Esophagus muscularis mucosa (tissue), 4 donors: ENCODE data around the gene MRPS24. TPM values are rescaled to one million over a fixed set of nuclear protein-coding genes. Genes with fewer than 3 reads are reported as not detected.

Source experiments
- DNase-seq: peaks from one replicate; pipeline ENCODE4 v3.0.0-alpha.2; 2017; ENCODE audit errors: extremely low spot score
- H3K27ac ChIP-seq, 4 donors: fragments of 200-600 bp; sonication (generic); replicated peaks in 1 of 4; 1 replicate in 3 of 4; 2 replicates in 1 of 4; pipeline ENCODE4 v1.5.1; 2016 to 2019; ENCODE audit warnings: mild to moderate bottlenecking in 1 of 4
- H3K27me3 ChIP-seq, 4 donors: fragments of 200-600 bp; sonication (generic); one replicate each; pipeline versions ENCODE4 v1.5.1 to v1.6.0; 2016 to 2019
- H3K36me3 ChIP-seq, 4 donors: fragments of 200-600 bp; sonication (generic); one replicate each; pipeline ENCODE4 v1.5.1; 2016 to 2019
- H3K4me1 ChIP-seq, 4 donors: fragments of 200-600 bp; sonication (generic); one replicate each; pipeline ENCODE4 v1.5.1; 2016 to 2019
- H3K4me3 ChIP-seq, 4 donors: fragments of 200-600 bp; sonication (generic); 1 replicate in 2 of 4; 2 replicates in 2 of 4; pipeline ENCODE4 v1.5.1; 2016 to 2019; ENCODE audit warnings: mild to moderate bottlenecking in 4 of 4, moderate library complexity in 1 of 4
- H3K9me3 ChIP-seq, 4 donors: fragments of 200-600 bp; sonication (generic); 1 replicate in 3 of 4; 2 replicates in 1 of 4; pipeline ENCODE4 v1.5.1; 2016 to 2019
- EP300 ChIP-seq: sonication (generic); formaldehyde crosslinking; IDR thresholded peaks from one replicate; pipeline ENCODE4 v1.6.1; 2017; ENCODE audit warnings: antibody characterized with exemption
- POLR2A ChIP-seq: fragments of 450-650 bp; IDR thresholded peaks from one replicate; pipeline ENCODE4 v1.6.1; 2017; ENCODE audit warnings: antibody characterized with exemption, moderate library complexity, mild to moderate bottlenecking, low read depth
- POLR2AphosphoS5 ChIP-seq, 2 donors: sonication (generic); formaldehyde crosslinking; IDR thresholded peaks; one replicate each; pipeline ENCODE4 v1.6.1; 2017; ENCODE audit warnings: antibody characterized with exemption in 2 of 2
- WGBS: methylation state at CpG from one replicate; pipeline ENCODE4 v1.1.5; 2018; 5-methylcytosine and 5-hydroxymethylcytosine counted together
- intact Hi-C: fragments of 100-400 bp; cut with DNase I; formaldehyde crosslinking; loops from one replicate; pipeline ENCODE4 v1.15.1; 2023
- total RNA-seq, 4 donors: library from RNA; depleted of rRNA; stranded (reverse); fragments of >200 nt; gene quantifications; one replicate each; pipeline versions ENCODE4 v1.1.0 to v1.2.1, GENCODE V29; 2016
- TF ChIP-seq, protein P1 (sequence below), 3 experiments: fragments of 200-600 bp in 2 of 3; fragments of 450-650 bp in 1 of 3; sonication (generic) in 2 of 3; IDR thresholded peaks; one replicate each; pipeline ENCODE4 v1.5.1; 2017 to 2019; ENCODE audit warnings: antibody characterized with exemption in 3 of 3, mild to moderate bottlenecking in 2 of 3, moderate library complexity in 1 of 3

Gene MRPS24
- total RNA-seq, 4 donors from 2014 or later = 72.2 to 93.3 (median 76.2) TPM

DNA sequence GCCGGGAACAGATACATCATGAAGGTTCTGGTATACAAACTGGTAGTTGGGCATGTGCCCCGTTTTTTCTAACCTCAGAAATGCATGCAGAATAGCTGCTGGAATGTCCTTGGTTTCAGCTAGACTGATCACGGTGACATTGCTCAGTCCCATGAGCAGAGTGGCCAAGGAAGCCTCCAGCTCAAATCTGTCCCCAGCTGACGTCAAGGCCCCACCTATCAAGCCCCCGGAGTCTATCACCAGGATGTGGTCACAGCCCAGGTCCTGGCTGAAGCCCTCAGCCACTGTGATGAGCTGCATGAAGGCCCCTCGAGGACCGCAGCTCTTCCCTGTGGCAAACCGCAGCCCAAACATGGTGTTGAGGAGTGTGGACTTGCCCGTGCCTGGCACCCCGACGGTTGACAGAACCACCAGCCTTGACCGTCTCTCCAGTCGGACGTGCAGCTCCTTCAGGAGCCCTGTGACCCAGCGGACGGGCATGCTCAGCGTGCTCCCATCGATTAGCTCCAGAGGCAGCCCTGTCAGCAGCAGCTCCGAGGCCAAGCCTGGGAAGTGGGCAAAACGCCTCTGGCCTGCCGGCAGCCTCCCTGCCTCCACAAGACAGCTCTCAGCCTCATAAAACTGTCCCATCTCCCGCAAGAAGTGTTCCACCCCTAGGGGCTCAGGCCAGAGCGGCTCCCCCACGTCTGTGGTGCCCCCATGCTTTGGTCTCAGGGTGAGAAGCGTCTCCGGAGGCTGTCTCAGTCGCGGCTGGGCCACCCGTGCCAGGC lies 7.8 kb upstream of the MRPS24 start:
- Histone ChIP-seq H3K4me1 (peaks cover 20 to 32% (median 25%) of the 10 kb centered on the region in 4 donors), H3K4me3 (no peak overlapping the region), H3K36me3 (peaks cover 48 to 79% (median 72%) of the 10 kb centered on the region in 4 donors), H3K27me3 (no peaks in the 10 kb centered on the region), H3K27ac (no peak overlapping the region), H3K9me3 (no peaks in the 10 kb centered on the region)
- intact Hi-C loops = no loop called here
- TF ChIP-seq POLR2A = no peak
- TF ChIP-seq POLR2AphosphoS5 (IDR thresholded peaks at IDR 0.05) = no peak
- TF ChIP-seq, protein P1, sequence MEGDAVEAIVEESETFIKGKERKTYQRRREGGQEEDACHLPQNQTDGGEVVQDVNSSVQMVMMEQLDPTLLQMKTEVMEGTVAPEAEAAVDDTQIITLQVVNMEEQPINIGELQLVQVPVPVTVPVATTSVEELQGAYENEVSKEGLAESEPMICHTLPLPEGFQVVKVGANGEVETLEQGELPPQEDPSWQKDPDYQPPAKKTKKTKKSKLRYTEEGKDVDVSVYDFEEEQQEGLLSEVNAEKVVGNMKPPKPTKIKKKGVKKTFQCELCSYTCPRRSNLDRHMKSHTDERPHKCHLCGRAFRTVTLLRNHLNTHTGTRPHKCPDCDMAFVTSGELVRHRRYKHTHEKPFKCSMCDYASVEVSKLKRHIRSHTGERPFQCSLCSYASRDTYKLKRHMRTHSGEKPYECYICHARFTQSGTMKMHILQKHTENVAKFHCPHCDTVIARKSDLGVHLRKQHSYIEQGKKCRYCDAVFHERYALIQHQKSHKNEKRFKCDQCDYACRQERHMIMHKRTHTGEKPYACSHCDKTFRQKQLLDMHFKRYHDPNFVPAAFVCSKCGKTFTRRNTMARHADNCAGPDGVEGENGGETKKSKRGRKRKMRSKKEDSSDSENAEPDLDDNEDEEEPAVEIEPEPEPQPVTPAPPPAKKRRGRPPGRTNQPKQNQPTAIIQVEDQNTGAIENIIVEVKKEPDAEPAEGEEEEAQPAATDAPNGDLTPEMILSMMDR (IDR thresholded peaks at IDR 0.05) = no peak
- TF ChIP-seq EP300 = no peak
- DNase-seq = no peak
- WGBS = 83% methylated on average over 19 of the region's 29 CpGs

DNA sequence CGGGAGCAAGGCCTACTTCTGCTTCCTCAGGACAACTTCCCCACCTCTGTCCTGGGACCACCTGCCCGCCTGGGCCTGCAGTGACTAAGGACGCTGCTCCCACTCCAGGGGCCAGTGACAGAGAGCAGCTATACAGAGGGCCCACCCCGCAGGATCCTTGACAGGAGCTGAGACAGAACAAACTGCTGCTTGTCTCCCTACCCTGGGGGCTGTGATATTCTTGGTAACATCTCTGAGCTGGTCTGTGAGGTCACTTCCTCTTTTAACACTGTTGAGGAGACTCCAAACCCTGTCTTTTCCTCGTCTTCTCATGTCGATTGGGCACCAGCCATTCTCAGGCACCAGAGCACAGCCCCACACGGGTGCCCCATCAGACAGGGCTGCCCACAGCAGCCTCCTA lies 6.9 kb upstream of the MRPS24 start:
- no peaks in the 10 kb centered on the region for H3K9me3 ChIP-seq
- WGBS = 88% methylated on average over 6 of the region's 7 CpGs
- no peak overlapping the region for H3K4me3 ChIP-seq
- intact Hi-C loops = no loop called here
- H3K36me3 ChIP-seq = peaks cover 48 to 70% (median 63%) of the 10 kb centered on the region in 4 donors
- TF ChIP-seq EP300 (no peak), POLR2A (no peak)
- no peak for DNase-seq
- H3K27ac ChIP-seq = no peak overlapping the region
- H3K27me3 ChIP-seq = no peaks in the 10 kb centered on the region
- H3K4me1 ChIP-seq = peaks cover 25 to 35% (median 28%) of the 10 kb centered on the region in 4 donors

DNA sequence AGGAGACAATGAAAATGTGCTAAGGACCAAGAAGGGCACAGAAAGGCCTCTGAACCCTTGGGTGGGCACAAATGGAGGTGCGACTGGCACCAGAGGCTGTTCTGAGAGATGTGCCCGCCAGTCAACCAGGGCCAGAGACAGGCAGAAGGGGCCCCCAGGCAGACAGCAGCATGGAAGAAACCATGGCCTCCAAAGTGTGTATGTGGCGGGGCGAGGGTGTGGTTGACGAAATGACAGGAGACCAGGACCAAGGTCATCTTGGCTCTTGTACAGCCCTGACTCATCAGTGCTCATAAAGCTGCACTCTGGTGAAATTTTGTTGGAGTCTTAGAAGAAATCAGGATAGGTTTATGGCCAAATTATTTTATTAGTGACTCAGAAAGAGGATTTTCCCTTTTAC lies 4.0 kb upstream of the MRPS24 start:
- no peaks in the 10 kb centered on the region for H3K27me3 ChIP-seq
- 61% methylated on average over 5 of the region's 5 CpGs for WGBS
- no peak for DNase-seq
- H3K36me3 ChIP-seq = peaks cover 27 to 40% (median 36%) of the 10 kb centered on the region in 4 donors
- no peaks in the 10 kb centered on the region for H3K9me3 ChIP-seq
- TF ChIP-seq, protein P1 (IDR thresholded peaks at IDR 0.05) = no peak
- TF ChIP-seq EP300 (no peak), POLR2AphosphoS5 (IDR thresholded peaks at IDR 0.05) (peak; percentile 19 to 22), POLR2A (no peak)
- intact Hi-C loops = loop anchor here (5.0 kb wide), 1 partner anchor 34 kb away; the partner anchor contains the start of gene URGCP
- peak overlapping the region; percentile 39 to 76 (median 71) for H3K27ac ChIP-seq
- H3K4me1 ChIP-seq = peaks cover 33 to 37% (median 35%) of the 10 kb centered on the region in 4 donors
- H3K4me3 ChIP-seq = no peak overlapping the region

DNA sequence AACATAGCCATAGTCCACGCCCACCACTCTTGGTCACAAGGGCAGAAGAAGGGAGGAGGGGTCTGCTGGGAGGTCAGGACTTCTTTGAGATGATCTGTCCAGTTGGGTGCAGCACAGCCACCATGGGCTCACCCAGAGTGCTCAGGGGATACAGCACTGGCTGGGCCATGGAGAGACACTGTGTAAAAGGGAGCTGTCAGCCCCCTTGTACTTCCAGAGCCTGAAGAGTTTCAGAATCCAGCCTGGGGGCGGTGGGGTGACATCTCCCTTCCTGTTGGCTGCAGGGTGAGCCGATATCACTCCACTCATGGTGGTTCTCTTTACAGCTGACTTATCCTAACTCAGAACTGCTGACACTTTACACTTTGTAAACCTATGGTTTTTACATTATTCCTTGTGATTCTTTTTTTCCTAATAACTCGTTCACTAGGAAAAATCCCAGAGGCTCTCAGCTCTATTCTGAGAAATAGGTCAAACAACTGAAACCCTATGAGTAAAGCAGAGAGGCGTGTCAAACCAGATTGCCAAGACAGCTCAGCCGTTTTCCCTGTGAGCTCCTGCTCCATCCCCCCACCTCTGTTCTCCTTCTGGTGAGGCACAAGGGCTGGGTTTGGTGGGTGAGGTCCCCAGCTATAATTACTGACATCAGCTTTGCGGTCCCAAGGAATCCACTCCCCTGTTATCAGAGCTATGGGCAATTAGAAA lies 3.2 kb upstream of the MRPS24 start:
- no peak for DNase-seq
- Histone ChIP-seq H3K9me3 (no peaks in the 10 kb centered on the region), H3K36me3 (peaks cover 19 to 39% (median 32%) of the 10 kb centered on the region in 4 donors), H3K27ac (peak overlapping the region; percentile 39 to 76 (median 71)), H3K27me3 (no peaks in the 10 kb centered on the region), H3K4me3 (no peak overlapping the region), H3K4me1 (peaks cover 34 to 42% (median 41%) of the 10 kb centered on the region in 4 donors)
- 28% methylated on average over 7 of the region's 7 CpGs for WGBS
- intact Hi-C loops = loop anchor here (5.0 kb wide), 1 partner anchor 35 kb away; the partner anchor contains the start of gene URGCP
- no peak for TF ChIP-seq POLR2A
- TF ChIP-seq POLR2AphosphoS5 (IDR thresholded peaks at IDR 0.05) = peak in 1 of 2 donors; percentile 42

DNA sequence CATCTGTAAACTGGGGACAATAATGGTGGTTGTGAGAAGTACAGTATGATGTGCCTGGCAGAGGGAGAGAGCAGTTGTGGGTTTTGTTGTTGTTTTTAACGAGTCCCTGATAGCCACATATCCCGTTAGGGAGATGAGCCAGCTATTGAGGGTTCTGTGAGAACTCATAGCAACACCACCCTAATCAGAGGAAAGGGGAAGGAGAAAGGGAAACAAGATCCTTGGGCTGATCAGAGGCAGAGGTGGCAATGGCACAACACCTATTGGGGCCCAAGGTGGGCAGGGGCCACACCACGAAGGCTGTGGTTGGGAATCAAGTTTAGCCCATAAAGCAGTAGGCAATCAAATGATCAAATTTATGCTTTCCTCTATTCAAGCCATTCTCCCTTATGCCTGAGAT lies 1.7 kb upstream of the MRPS24 start:
- H3K36me3 ChIP-seq = peaks cover 18 to 37% (median 30%) of the 10 kb centered on the region in 4 donors
- H3K27ac ChIP-seq = no peak overlapping the region
- H3K27me3 ChIP-seq = no peaks in the 10 kb centered on the region
- peaks cover 30 to 42% (median 41%) of the 10 kb centered on the region in 4 donors for H3K4me1 ChIP-seq
- no peak for DNase-seq
- TF ChIP-seq POLR2AphosphoS5 (IDR thresholded peaks at IDR 0.05) = no peak
- no peak for TF ChIP-seq POLR2A
- TF ChIP-seq EP300 = no peak
- TF ChIP-seq, protein P1 (IDR thresholded peaks at IDR 0.05) = no peak
- no peaks in the 10 kb centered on the region for H3K9me3 ChIP-seq
- no peak overlapping the region for H3K4me3 ChIP-seq
- intact Hi-C loops = loop anchor here (5.0 kb wide), 1 partner anchor 36 kb away; the partner anchor contains the start of gene URGCP
- 94% methylated on average over 3 of the region's 3 CpGs for WGBS
